CD4-positive, alpha-beta memory T cell (primary cell): Measurements from ENCODE around the gene ARHGAP42. TPM values are rescaled to one million over a fixed set of nuclear protein-coding genes. Genes with fewer than 3 reads are reported as not detected.

Source experiments
- CTCF ChIA-PET: fragments of 350-600 bp; sonication (Branson Sonifier 250); formaldehyde crosslinking; loops from one replicate; lab custom pipeline; 2021; ENCODE audit warnings: inconsistent platforms; ENCODE audit not compliant: partially characterized antibody; lab: Charles Lee
- POLR2A ChIA-PET: fragments of 350-600 bp; sonication (Branson Sonifier 250); formaldehyde crosslinking; loops from one replicate; lab custom pipeline; 2021; ENCODE audit not compliant: partially characterized antibody; lab: Charles Lee
- DNase-seq, 5 donors: peaks; one replicate each; pipeline versions ENCODE4 v3.0.0 to v3.0.0-alpha.2; 2020 to 2022; ENCODE audit warnings: mixed read lengths in 1 of 5
- H3K27ac ChIP-seq: one replicate; pipeline ENCODE4 v1.7.0; 2013; ENCODE audit warnings: low read depth, low read length
- H3K27me3 ChIP-seq: 2 replicates; pipeline ENCODE4 v1.7.0; 2013; ENCODE audit warnings: mild to moderate bottlenecking, low read length, moderate library complexity; ENCODE audit not compliant: insufficient read depth
- H3K36me3 ChIP-seq: 2 replicates; pipeline ENCODE4 v1.7.0; 2013; ENCODE audit warnings: mild to moderate bottlenecking, low read length, moderate library complexity; ENCODE audit not compliant: insufficient read depth
- H3K4me1 ChIP-seq: 2 replicates; pipeline ENCODE4 v1.7.0; 2013; ENCODE audit warnings: mild to moderate bottlenecking, low read length, moderate library complexity; ENCODE audit not compliant: insufficient read depth
- H3K4me3 ChIP-seq, 2 donors: one replicate each; pipeline ENCODE4 v1.7.0; 2013; ENCODE audit warnings: low read length in 2 of 2, mild to moderate bottlenecking in 1 of 2
- H3K9me3 ChIP-seq, 2 donors: one replicate each; pipeline ENCODE4 v1.7.0; 2013; ENCODE audit warnings: low read length in 2 of 2, control low read depth in 1 of 2; ENCODE audit not compliant: control insufficient read depth in 1 of 2
- H3K27ac Mint-ChIP-seq, 7 donors: one replicate each; pipeline ENCODE4 v1.8.0; 2020 to 2021; ENCODE audit warnings: mixed read lengths in 7 of 7, mild to moderate bottlenecking in 6 of 7, inconsistent platforms in 3 of 7, moderate library complexity in 3 of 7
- H3K27me3 Mint-ChIP-seq, 2 donors: one replicate each; pipeline ENCODE4 v1.8.0; 2020 to 2021; ENCODE audit warnings: mixed read lengths in 2 of 2
- H3K36me3 Mint-ChIP-seq, 2 donors: one replicate each; pipeline ENCODE4 v1.8.0; 2020 to 2021; ENCODE audit warnings: mixed read lengths in 2 of 2, inconsistent platforms in 1 of 2, mild to moderate bottlenecking in 1 of 2
- H3K4me1 Mint-ChIP-seq, 4 donors: one replicate each; pipeline ENCODE4 v1.8.0; 2020 to 2021; ENCODE audit warnings: mixed read lengths in 4 of 4, mild to moderate bottlenecking in 1 of 4
- H3K4me3 Mint-ChIP-seq, 8 donors: one replicate each; pipeline ENCODE4 v1.8.0; 2020 to 2021; ENCODE audit warnings: mixed read lengths in 8 of 8, mild to moderate bottlenecking in 7 of 8, moderate library complexity in 6 of 8, inconsistent platforms in 3 of 8
- H3K9me3 Mint-ChIP-seq, 8 donors: one replicate each; pipeline ENCODE4 v1.8.0; 2020 to 2021; ENCODE audit warnings: mixed read lengths in 8 of 8, mild to moderate bottlenecking in 5 of 8, inconsistent platforms in 3 of 8, moderate library complexity in 1 of 8
- intact Hi-C: fragments of 100-400 bp; cut with micrococcal nuclease; formaldehyde crosslinking; loops from one replicate; pipeline ENCODE4 v1.15.1; 2023
- polyA plus RNA-seq, 2 donors: library from polyadenylated mRNA; unstranded; fragments of 300-500 nt; fragmentation: Illumina TruSeq; gene quantifications; one replicate each; pipeline ENCODE4 v1.2.3, GENCODE V29; 2021
- total RNA-seq, 2 experiments: library from RNA; stranded (reverse); gene quantifications; one replicate each; pipeline ENCODE4 v1.2.3, GENCODE V29; 2021

The ARHGAP42 gene
- total and polyA plus RNA-seq, 4 experiments from 2014 or later, result not detected

DNA sequence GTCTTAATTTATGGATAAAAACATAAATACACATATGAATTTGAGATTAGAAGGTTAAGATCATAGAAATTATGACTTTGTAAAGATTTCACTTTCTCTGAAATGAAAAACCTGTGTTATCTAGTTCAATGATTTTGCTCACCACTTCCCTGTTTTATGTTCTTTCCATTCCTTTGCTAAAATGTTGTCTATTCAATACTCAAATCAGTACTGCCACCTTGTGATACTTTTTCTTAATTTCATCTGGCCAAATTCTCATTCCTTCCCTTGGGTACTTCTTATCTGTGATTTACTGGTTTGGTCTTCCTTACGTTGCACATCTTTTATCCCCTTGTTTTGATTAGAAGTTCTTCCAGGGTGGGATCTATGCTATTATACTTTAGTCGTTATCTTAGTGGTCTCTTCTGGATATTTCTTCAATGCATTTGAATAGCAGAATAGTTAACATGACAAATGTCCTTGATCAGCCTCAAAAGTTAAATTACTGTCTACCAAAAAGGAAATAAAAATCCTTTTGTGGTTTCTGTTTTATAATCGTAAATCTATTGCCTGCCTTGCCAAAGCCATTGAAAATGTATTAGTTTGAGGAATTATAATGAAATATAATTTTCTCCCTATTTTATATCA is 245.5 kb downstream of the ARHGAP42 start:
- Mint-ChIP-seq H3K4me1 (no peaks in the 10 kb centered on the region), H3K9me3 (peaks cover 0 to 3% (median 0%) of the 10 kb centered on the region in 8 donors), H3K27ac (no peak overlapping the region), H3K27me3 (no peaks in the 10 kb centered on the region), H3K36me3 (no peaks in the 10 kb centered on the region), H3K4me3 (no peak overlapping the region)
- intact Hi-C loops, result no loop called here
- no peaks in the 10 kb centered on the region for H3K9me3 ChIP-seq
- no peaks in the 10 kb centered on the region for H3K4me1 ChIP-seq
- no peak for DNase-seq
- H3K36me3 ChIP-seq, result no peaks in the 10 kb centered on the region
- CTCF ChIA-PET, result no interaction called here
- H3K4me3 ChIP-seq, result no peak overlapping the region
- H3K27me3 ChIP-seq, result no peaks in the 10 kb centered on the region
- POLR2A ChIA-PET, result no interaction called here
- H3K27ac ChIP-seq, result no peak overlapping the region

DNA sequence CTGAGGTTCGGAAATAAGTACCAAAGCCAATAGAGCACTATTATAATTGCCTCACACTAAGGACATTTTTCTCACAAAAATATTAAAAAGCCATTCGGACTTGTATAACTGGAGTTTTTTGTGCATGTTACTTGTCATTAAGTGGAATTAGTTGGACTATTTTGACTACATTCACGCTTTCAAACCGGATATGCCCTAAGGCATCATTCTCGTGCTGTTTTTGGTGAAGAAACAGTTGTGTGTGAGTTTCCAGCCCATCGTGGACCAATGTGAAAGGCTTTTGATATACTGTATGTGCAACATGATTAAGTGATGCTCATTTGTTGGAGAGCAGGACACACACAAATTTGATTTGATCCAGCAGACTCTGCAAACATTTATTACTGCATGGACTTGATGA is 249.7 kb downstream of the ARHGAP42 start:
- Histone ChIP-seq H3K4me3 (no peak overlapping the region), H3K27ac (no peak overlapping the region), H3K27me3 (no peaks in the 10 kb centered on the region), H3K9me3 (no peaks in the 10 kb centered on the region), H3K36me3 (no peaks in the 10 kb centered on the region), H3K4me1 (no peaks in the 10 kb centered on the region)
- H3K27ac Mint-ChIP-seq, result no peak overlapping the region
- ChIA-PET CTCF (interaction anchor here (1.0 kb wide), 1 partner anchor 10 kb away, joined by 3 read pairs; no protein-coding TSS in a partner anchor), POLR2A (no interaction called here)
- intact Hi-C loops, result no loop called here
- no peak for DNase-seq
- no peak overlapping the region for H3K4me3 Mint-ChIP-seq
- no peaks in the 10 kb centered on the region for H3K4me1 Mint-ChIP-seq
- H3K9me3 Mint-ChIP-seq, result peaks cover 0 to 6% (median under 1%) of the 10 kb centered on the region in 8 donors
- no peaks in the 10 kb centered on the region for H3K27me3 Mint-ChIP-seq
- H3K36me3 Mint-ChIP-seq, result no peaks in the 10 kb centered on the region

DNA sequence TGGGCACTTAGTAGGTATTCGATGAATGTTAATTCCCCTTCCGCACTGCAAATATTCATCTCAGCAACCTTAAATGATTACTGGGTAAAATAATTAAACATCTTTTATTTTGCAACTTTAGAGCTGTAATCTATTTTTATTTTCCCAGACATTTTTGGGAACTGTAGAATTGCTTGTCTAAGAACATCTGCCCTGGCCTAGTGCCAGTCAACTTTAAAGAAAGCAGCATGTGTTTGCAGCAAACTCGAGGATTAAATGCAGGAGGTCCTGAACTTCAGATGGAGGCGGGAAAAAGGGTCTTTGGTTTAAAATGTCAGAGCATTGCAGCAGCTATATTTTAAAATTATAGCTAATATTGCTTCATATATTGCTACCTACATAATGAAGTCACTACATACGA is 252.5 kb downstream of the ARHGAP42 start:
- ChIA-PET CTCF (no interaction called here), POLR2A (no interaction called here)
- H3K27ac Mint-ChIP-seq, result no peak overlapping the region
- H3K27me3 Mint-ChIP-seq, result no peaks in the 10 kb centered on the region
- Histone ChIP-seq H3K9me3 (no peaks in the 10 kb centered on the region), H3K27me3 (no peaks in the 10 kb centered on the region), H3K36me3 (no peaks in the 10 kb centered on the region), H3K4me1 (no peaks in the 10 kb centered on the region), H3K4me3 (no peak overlapping the region), H3K27ac (no peak overlapping the region)
- no peak for DNase-seq
- H3K36me3 Mint-ChIP-seq, result no peaks in the 10 kb centered on the region
- no peak overlapping the region for H3K4me3 Mint-ChIP-seq
- peaks cover 0 to 6% (median under 1%) of the 10 kb centered on the region in 8 donors for H3K9me3 Mint-ChIP-seq
- H3K4me1 Mint-ChIP-seq, result no peaks in the 10 kb centered on the region
- intact Hi-C loops, result no loop called here

DNA sequence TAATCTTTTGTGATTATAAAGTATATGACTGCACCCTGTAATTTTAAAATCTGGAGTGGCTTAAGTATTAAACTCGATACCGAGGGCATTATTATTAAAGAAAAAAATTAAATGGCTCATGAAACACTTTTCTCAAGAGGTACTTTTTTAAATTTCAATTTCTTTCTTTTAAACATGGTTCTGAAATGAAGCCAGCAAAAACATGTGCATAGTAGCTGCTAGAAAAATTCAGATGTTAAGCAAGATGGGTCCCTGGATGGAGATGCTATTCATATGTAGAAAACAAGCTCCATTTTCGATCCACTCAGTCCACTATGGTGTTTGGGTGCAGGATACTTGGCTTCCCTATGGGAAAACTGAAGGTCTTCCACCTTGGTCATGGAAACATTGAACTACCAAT is 253.0 kb downstream of the ARHGAP42 start:
- H3K27me3 ChIP-seq, result no peaks in the 10 kb centered on the region
- no peaks in the 10 kb centered on the region for H3K4me1 ChIP-seq
- POLR2A ChIA-PET, result no interaction called here
- no peak overlapping the region for H3K4me3 Mint-ChIP-seq
- no peaks in the 10 kb centered on the region for H3K9me3 ChIP-seq
- intact Hi-C loops, result no loop called here
- no peaks in the 10 kb centered on the region for H3K36me3 Mint-ChIP-seq
- no peaks in the 10 kb centered on the region for H3K27me3 Mint-ChIP-seq
- peaks cover 0 to 6% (median under 1%) of the 10 kb centered on the region in 8 donors for H3K9me3 Mint-ChIP-seq
- H3K4me3 ChIP-seq, result no peak overlapping the region
- CTCF ChIA-PET, result no interaction called here
- no peak for DNase-seq
- H3K4me1 Mint-ChIP-seq, result no peaks in the 10 kb centered on the region
- no peak overlapping the region for H3K27ac ChIP-seq
- H3K36me3 ChIP-seq, result no peaks in the 10 kb centered on the region
- H3K27ac Mint-ChIP-seq, result no peak overlapping the region

DNA sequence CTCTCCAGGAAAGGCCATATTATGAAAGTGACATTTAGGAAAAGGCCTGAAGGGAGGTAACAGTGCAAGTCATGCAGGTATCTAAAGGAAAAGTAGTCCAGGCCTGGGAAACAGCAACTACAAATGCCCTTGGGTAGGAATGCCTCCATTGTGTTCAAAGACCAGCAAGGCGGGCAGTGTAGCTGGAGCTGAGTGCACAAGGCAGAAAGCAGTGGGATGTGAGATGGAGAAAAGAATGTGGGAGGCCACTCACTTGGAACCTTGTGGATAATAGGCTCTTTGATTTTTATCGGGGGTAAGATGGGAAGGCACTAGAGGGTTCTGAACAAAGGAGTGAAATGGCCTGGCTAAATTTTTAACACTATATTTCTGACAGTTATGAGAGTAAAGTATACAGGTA is 253.9 kb downstream of the ARHGAP42 start:
- POLR2A ChIA-PET, result no interaction called here
- H3K27ac ChIP-seq, result no peak overlapping the region
- CTCF ChIA-PET, result no interaction called here
- H3K27me3 ChIP-seq, result no peaks in the 10 kb centered on the region
- DNase-seq, result no peak
- Mint-ChIP-seq H3K36me3 (no peaks in the 10 kb centered on the region), H3K4me3 (peak overlapping the region in 1 of 8 donors; percentile 2), H3K27me3 (no peaks in the 10 kb centered on the region), H3K9me3 (peaks cover 0 to 6% (median under 1%) of the 10 kb centered on the region in 8 donors), H3K4me1 (no peaks in the 10 kb centered on the region), H3K27ac (no peak overlapping the region)
- H3K4me1 ChIP-seq, result no peaks in the 10 kb centered on the region
- H3K4me3 ChIP-seq, result no peak overlapping the region
- H3K9me3 ChIP-seq, result no peaks in the 10 kb centered on the region
- intact Hi-C loops, result no loop called here
- no peaks in the 10 kb centered on the region for H3K36me3 ChIP-seq

DNA sequence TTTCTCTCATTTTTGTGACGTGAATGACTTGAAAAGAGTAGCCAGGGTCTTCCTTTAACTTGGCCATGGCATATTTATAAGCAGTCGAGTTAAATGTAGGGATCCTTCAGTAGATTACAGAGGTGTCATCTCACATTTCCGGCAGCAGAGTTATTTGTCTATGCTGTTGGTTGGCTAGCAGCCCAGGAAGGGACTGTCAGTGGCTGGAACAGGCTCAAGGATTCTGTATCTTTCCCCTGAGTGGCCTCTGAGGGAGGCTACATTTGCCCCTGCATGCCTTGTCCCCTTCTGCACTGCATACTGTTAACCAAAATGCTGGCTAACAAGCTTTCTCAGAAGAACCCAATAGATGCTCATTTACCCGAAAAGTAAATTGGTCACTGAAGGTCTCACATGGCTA is 254.9 kb downstream of the ARHGAP42 start:
- Mint-ChIP-seq H3K27me3 (no peaks in the 10 kb centered on the region), H3K4me3 (no peak overlapping the region), H3K27ac (no peak overlapping the region), H3K9me3 (peaks cover 0 to 6% (median 2%) of the 10 kb centered on the region in 8 donors), H3K4me1 (no peaks in the 10 kb centered on the region), H3K36me3 (no peaks in the 10 kb centered on the region)
- H3K4me1 ChIP-seq, result no peaks in the 10 kb centered on the region
- no peak overlapping the region for H3K27ac ChIP-seq
- CTCF ChIA-PET, result no interaction called here
- POLR2A ChIA-PET, result no interaction called here
- H3K4me3 ChIP-seq, result no peak overlapping the region
- H3K36me3 ChIP-seq, result no peaks in the 10 kb centered on the region
- intact Hi-C loops, result no loop called here
- H3K27me3 ChIP-seq, result no peaks in the 10 kb centered on the region
- no peak for DNase-seq
- no peaks in the 10 kb centered on the region for H3K9me3 ChIP-seq

DNA sequence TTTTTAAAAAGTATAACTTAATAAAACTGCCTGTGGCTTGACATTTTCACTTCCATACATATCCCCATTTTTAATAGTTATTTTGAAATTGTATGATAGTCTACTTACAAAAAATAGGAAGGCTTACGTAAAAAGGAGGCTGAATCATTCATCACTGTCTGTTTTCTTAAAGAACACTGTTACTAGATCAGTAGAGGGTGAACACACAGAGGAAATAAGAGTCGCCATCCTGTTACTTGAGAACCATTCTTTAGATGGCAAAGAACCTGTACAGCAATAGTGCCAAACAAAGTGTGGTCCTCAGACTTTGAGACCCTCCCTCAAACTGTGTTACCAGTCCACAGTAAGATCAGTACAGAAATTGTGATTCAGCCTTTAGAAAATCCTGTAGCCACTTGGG is 261.8 kb downstream of the ARHGAP42 start:
- Mint-ChIP-seq H3K27ac (no peak overlapping the region), H3K27me3 (no peaks in the 10 kb centered on the region)
- intact Hi-C loops, result no loop called here

More for the DNA sequence above, 261.8 kb downstream of the ARHGAP42 start:
- POLR2A ChIA-PET, result no interaction called here
- no peak overlapping the region for H3K4me3 Mint-ChIP-seq
- no peaks in the 10 kb centered on the region for H3K36me3 Mint-ChIP-seq
- CTCF ChIA-PET, result no interaction called here
- Histone ChIP-seq H3K27me3 (no peaks in the 10 kb centered on the region), H3K4me3 (no peak overlapping the region), H3K36me3 (no peaks in the 10 kb centered on the region), H3K27ac (no peak overlapping the region), H3K4me1 (no peaks in the 10 kb centered on the region), H3K9me3 (no peaks in the 10 kb centered on the region)
- DNase-seq, result no peak
- H3K9me3 Mint-ChIP-seq, result peaks cover 0 to 6% (median 2%) of the 10 kb centered on the region in 8 donors
- H3K4me1 Mint-ChIP-seq, result no peaks in the 10 kb centered on the region
